Measurements from ENCODE around the gene AFAP1L2. TPM values are rescaled to one million over a fixed set of nuclear protein-coding genes. Genes with fewer than 3 reads are reported as not detected.

The AFAP1L2 gene
- total RNA-seq, 3 donors from 2014 or later = 6.7 to 23.4 (median 11.6) TPM

DNA sequence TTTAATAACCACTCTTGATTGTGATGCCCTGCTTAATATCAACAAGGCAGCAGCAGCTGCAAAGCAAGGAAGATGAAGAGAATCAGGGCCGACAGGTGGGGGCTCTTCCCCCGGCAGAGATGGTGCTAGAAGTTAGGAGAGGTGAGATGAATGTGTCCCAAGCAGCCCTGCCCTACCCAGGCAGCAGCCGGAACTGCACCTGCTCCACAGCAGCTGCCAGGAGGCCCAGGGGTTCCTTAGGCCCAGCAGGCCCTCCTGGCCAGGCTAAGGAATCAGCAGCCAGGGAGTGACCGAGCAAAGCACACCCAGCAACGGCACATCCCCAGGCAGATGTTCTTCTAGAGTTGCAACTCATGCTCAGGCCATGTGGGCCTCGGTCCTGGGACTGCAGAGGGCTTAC lies 17.9 kb downstream of the AFAP1L2 start:
- DNase-seq (no peak), ATAC-seq (peak; percentile 25)
- intact Hi-C loops (cut with DNase I, micrococcal nuclease) = no loop called here
- Histone ChIP-seq H3K4me3 (no peak overlapping the region), H3K4me1 (ENCODE audit: low read depth) (no peaks in the 10 kb centered on the region), H3K9me3 (no peaks in the 10 kb centered on the region), H3K36me3 (ENCODE audit: low read depth) (no peaks in the 10 kb centered on the region)
- TF ChIP-seq, protein P1, sequence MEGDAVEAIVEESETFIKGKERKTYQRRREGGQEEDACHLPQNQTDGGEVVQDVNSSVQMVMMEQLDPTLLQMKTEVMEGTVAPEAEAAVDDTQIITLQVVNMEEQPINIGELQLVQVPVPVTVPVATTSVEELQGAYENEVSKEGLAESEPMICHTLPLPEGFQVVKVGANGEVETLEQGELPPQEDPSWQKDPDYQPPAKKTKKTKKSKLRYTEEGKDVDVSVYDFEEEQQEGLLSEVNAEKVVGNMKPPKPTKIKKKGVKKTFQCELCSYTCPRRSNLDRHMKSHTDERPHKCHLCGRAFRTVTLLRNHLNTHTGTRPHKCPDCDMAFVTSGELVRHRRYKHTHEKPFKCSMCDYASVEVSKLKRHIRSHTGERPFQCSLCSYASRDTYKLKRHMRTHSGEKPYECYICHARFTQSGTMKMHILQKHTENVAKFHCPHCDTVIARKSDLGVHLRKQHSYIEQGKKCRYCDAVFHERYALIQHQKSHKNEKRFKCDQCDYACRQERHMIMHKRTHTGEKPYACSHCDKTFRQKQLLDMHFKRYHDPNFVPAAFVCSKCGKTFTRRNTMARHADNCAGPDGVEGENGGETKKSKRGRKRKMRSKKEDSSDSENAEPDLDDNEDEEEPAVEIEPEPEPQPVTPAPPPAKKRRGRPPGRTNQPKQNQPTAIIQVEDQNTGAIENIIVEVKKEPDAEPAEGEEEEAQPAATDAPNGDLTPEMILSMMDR (IDR thresholded peaks at IDR 0.05) = no peak

GRCh38 chr10:114385557-114385956 lies 18.7 kb downstream of the AFAP1L2 start:
- no peak for ATAC-seq
- H3K4me1 ChIP-seq (ENCODE audit: low read depth) = no peaks in the 10 kb centered on the region
- intact Hi-C loops (cut with DNase I, micrococcal nuclease) = no loop called here
- DNase-seq = no peak
- H3K4me3 ChIP-seq = no peak overlapping the region
- no peaks in the 10 kb centered on the region for H3K9me3 ChIP-seq
- TF ChIP-seq, protein P1 (IDR thresholded peaks at IDR 0.05) = no peak
- H3K36me3 ChIP-seq (ENCODE audit: low read depth) = no peaks in the 10 kb centered on the region

GRCh38 chr10:114384601-114385000 lies 19.7 kb downstream of the AFAP1L2 start:
- TF ChIP-seq, protein P1 (IDR thresholded peaks at IDR 0.05) = no peak
- DNase-seq (no peak), ATAC-seq (no peak)
- intact Hi-C loops (cut with DNase I, micrococcal nuclease) = no loop called here
- no peaks in the 10 kb centered on the region for H3K36me3 ChIP-seq (ENCODE audit: low read depth)
- H3K9me3 ChIP-seq = no peaks in the 10 kb centered on the region
- H3K4me1 ChIP-seq (ENCODE audit: low read depth) = no peaks in the 10 kb centered on the region
- H3K4me3 ChIP-seq = no peak overlapping the region

- TF ChIP-seq, protein P1 (IDR thresholded peaks at IDR 0.05) = no peak
- no peak overlapping the region for H3K4me3 ChIP-seq
- H3K4me1 ChIP-seq (ENCODE audit: low read depth) = no peaks in the 10 kb centered on the region
- no peak for ATAC-seq
- no peaks in the 10 kb centered on the region for H3K9me3 ChIP-seq
- intact Hi-C loops (cut with DNase I, micrococcal nuclease) = no loop called here
- no peaks in the 10 kb centered on the region for H3K36me3 ChIP-seq (ENCODE audit: low read depth)
- no peak for DNase-seq
Measured at GRCh38 chr10:114384181-114384580, 20.1 kb downstream of the AFAP1L2 start.

- ATAC-seq = no peak
- intact Hi-C loops (cut with DNase I, micrococcal nuclease) = no loop called here
Measured at GRCh38 chr10:114380797-114381196, 23.5 kb downstream of the AFAP1L2 start.

More at GRCh38 chr10:114380797-114381196, 23.5 kb downstream of the AFAP1L2 start:
- DNase-seq = no peak
- TF ChIP-seq, protein P1 (IDR thresholded peaks at IDR 0.05) = no peak
- no peaks in the 10 kb centered on the region for H3K9me3 ChIP-seq
- H3K4me3 ChIP-seq = no peak overlapping the region
- H3K36me3 ChIP-seq (ENCODE audit: low read depth) = no peaks in the 10 kb centered on the region
- no peaks in the 10 kb centered on the region for H3K4me1 ChIP-seq (ENCODE audit: low read depth)
